GM18520 (cell line): Measurements from ENCODE around the gene TICAM1.
"Not testable (repeated sequence)": the region's sequence is repeated elsewhere in the genome, so short reads cannot be mapped to it uniquely, and the experiment has no call there.

Experiments
- ATAC-seq: cut with Tn5 transposase; IDR thresholded peaks from one replicate; pipeline ENCODE4 v1.9.1; 2021; ENCODE audit not compliant: unreplicated experiment

TICAM1 gene

GRCh38 chr19:4806384-4806783, 25.1 kb downstream of the TICAM1 start:
- ATAC-seq, result no peak

- not testable (repeated sequence) for ATAC-seq
These were observed 26.4 kb downstream of the TICAM1 start for GRCh38 chr19:4805140-4805539.

GRCh38 chr19:4803736-4804695, 27.5 kb downstream of the TICAM1 start:
- no peak for ATAC-seq

GRCh38 chr19:4802711-4803110, 28.8 kb downstream of the TICAM1 start:
- no peak for ATAC-seq

GRCh38 chr19:4801085-4801619, 30.4 kb downstream of the TICAM1 start:
- no peak for ATAC-seq

- ATAC-seq, result no peak
These were observed 30.9 kb downstream of the TICAM1 start for GRCh38 chr19:4800591-4801081.

GRCh38 chr19:4795400-4795799, 36.1 kb downstream of the TICAM1 start:
- ATAC-seq, result no peak

- ATAC-seq, result no peak
These were observed 36.5 kb downstream of the TICAM1 start for GRCh38 chr19:4794971-4795370.

GRCh38 chr19:4793278-4793677, 38.2 kb downstream of the TICAM1 start:
- ATAC-seq, result not testable (repeated sequence)

GRCh38 chr19:4792866-4793195, 38.7 kb downstream of the TICAM1 start:
- ATAC-seq, result not testable (repeated sequence)

- ATAC-seq, result not testable (repeated sequence)
These were observed 39.3 kb downstream of the TICAM1 start for GRCh38 chr19:4792019-4792865.

GRCh38 chr19:4791183-4792018, 40.1 kb downstream of the TICAM1 start, which contains the start of gene FEM1A:
Gene FEM1A, plus strand, starts transcription at chr19:4791734. Its CDS starts 121 bp downstream, at chr19:4791855.
- peak; percentile 88 for ATAC-seq

- not testable (repeated sequence) for ATAC-seq
These were observed 45.0 kb downstream of the TICAM1 start for GRCh38 chr19:4786412-4787016.

- ATAC-seq, result no peak
These were observed 49.7 kb downstream of the TICAM1 start for GRCh38 chr19:4781801-4782200.

GRCh38 chr19:4780860-4781259, 50.7 kb downstream of the TICAM1 start:
- no peak for ATAC-seq

GRCh38 chr19:4778124-4778523, 53.4 kb downstream of the TICAM1 start:
- not testable (repeated sequence) for ATAC-seq

GRCh38 chr19:4776436-4777211, 54.9 kb downstream of the TICAM1 start:
- ATAC-seq, result no peak

- no peak for ATAC-seq
These were observed 55.8 kb downstream of the TICAM1 start for GRCh38 chr19:4775627-4776152.

- no peak for ATAC-seq
These were observed 57.4 kb downstream of the TICAM1 start for GRCh38 chr19:4774136-4774535.
